ENCODE data around the gene AKAP12.

AKAP12 gene

GRCh38 chr6:151229401-151230276, 10.1 kb upstream of the AKAP12 start:
- Mint-ChIP-seq H3K36me3 (ENCODE audit: low read depth) (no peaks in the 10 kb centered on the region), H3K27ac (no peak overlapping the region), H3K27me3 (ENCODE audit: low read depth) (peaks cover 7% of the 10 kb centered on the region), H3K4me3 (no peak overlapping the region), H3K4me1 (no peaks in the 10 kb centered on the region), H3K9me3 (no peaks in the 10 kb centered on the region)
- TF ChIP-seq CTCF (IDR thresholded peaks at IDR 0.05; ENCODE audit: unreplicated experiment in 3 of 3): no peak

GRCh38 chr6:151230277-151230577, 9.5 kb upstream of the AKAP12 start:
- no peak overlapping the region for H3K27ac Mint-ChIP-seq
- H3K27me3 Mint-ChIP-seq (ENCODE audit: low read depth): peaks cover 7% of the 10 kb centered on the region
- no peaks in the 10 kb centered on the region for H3K36me3 Mint-ChIP-seq (ENCODE audit: low read depth)
- H3K4me1 Mint-ChIP-seq: no peaks in the 10 kb centered on the region
- no peaks in the 10 kb centered on the region for H3K9me3 Mint-ChIP-seq
- H3K4me3 Mint-ChIP-seq: no peak overlapping the region
- no peak for TF ChIP-seq CTCF (IDR thresholded peaks at IDR 0.05; ENCODE audit: unreplicated experiment in 3 of 3)

GRCh38 chr6:151232899-151233298, 6.9 kb upstream of the AKAP12 start:
- Mint-ChIP-seq H3K27ac (no peak overlapping the region), H3K9me3 (no peaks in the 10 kb centered on the region), H3K4me1 (no peaks in the 10 kb centered on the region), H3K27me3 (ENCODE audit: low read depth) (peaks cover 12% of the 10 kb centered on the region), H3K36me3 (ENCODE audit: low read depth) (no peaks in the 10 kb centered on the region), H3K4me3 (no peak overlapping the region)
- TF ChIP-seq CTCF (IDR thresholded peaks at IDR 0.05; ENCODE audit: unreplicated experiment in 3 of 3): no peak

GRCh38 chr6:151233731-151234130, 6.0 kb upstream of the AKAP12 start:
- no peak overlapping the region for H3K27ac Mint-ChIP-seq
- no peaks in the 10 kb centered on the region for H3K9me3 Mint-ChIP-seq
- H3K27me3 Mint-ChIP-seq (ENCODE audit: low read depth): peaks cover 12% of the 10 kb centered on the region
- no peak overlapping the region for H3K4me3 Mint-ChIP-seq
- no peaks in the 10 kb centered on the region for H3K4me1 Mint-ChIP-seq
- TF ChIP-seq CTCF (IDR thresholded peaks at IDR 0.05; ENCODE audit: unreplicated experiment in 3 of 3): no peak
- no peaks in the 10 kb centered on the region for H3K36me3 Mint-ChIP-seq (ENCODE audit: low read depth)

- Mint-ChIP-seq H3K4me3 (peak overlapping the region in 1 of 3 experiments; percentile 24), H3K4me1 (peaks cover 11% of the 10 kb centered on the region), H3K36me3 (ENCODE audit: low read depth) (no peaks in the 10 kb centered on the region), H3K27ac (no peak overlapping the region), H3K9me3 (no peaks in the 10 kb centered on the region), H3K27me3 (ENCODE audit: low read depth) (peaks cover 8% of the 10 kb centered on the region)
- no peak for TF ChIP-seq CTCF (IDR thresholded peaks at IDR 0.05; ENCODE audit: unreplicated experiment in 3 of 3)
Measured at GRCh38 chr6:151236668-151237401, 2.9 kb upstream of the AKAP12 start.
